Activated CD8-positive, alpha-beta memory T cell treated with anti-CD3 and anti-CD28 coated beads, Interleukin-2, amount 10 ng/mL, durations not matched to agents 7 days and 5 days (primary cell): ENCODE data around the gene PLCB4. TPM values are rescaled to one million over a fixed set of nuclear protein-coding genes. Genes with fewer than 3 reads are reported as not detected.

Source experiments
- ATAC-seq: fragments of 150-1000 bp; cut with Tn5 transposase; one replicate; pipeline ENCODE4 v1.10.0; 2021; ENCODE audit warnings: moderate library complexity
- CTCF ChIA-PET: fragments of 350-600 bp; sonication (Branson Sonifier 250); formaldehyde crosslinking; loops from one replicate; lab custom pipeline; 2021; ENCODE audit warnings: antibody characterized with exemption; lab: Charles Lee
- DNase-seq: peaks from one replicate; pipeline ENCODE4 v3.0.0-alpha.2; 2020
- H3K27ac Mint-ChIP-seq: one replicate; pipeline ENCODE4 v1.8.0; 2021; ENCODE audit warnings: mild to moderate bottlenecking, mixed read lengths
- H3K27me3 Mint-ChIP-seq: one replicate; pipeline ENCODE4 v1.8.0; 2021; ENCODE audit warnings: mixed read lengths
- H3K36me3 Mint-ChIP-seq: one replicate; pipeline ENCODE4 v1.8.0; 2021; ENCODE audit warnings: mild to moderate bottlenecking, mixed read lengths
- H3K4me1 Mint-ChIP-seq: one replicate; pipeline ENCODE4 v1.8.0; 2021; ENCODE audit warnings: mixed read lengths
- H3K4me3 Mint-ChIP-seq: one replicate; pipeline ENCODE4 v1.8.0; 2021; ENCODE audit warnings: mild to moderate bottlenecking, moderate library complexity, mixed read lengths
- H3K9me3 Mint-ChIP-seq: one replicate; pipeline ENCODE4 v1.8.0; 2022; ENCODE audit warnings: low read depth, mixed read lengths
- total RNA-seq, 2 experiments: library from RNA; stranded (reverse); gene quantifications; one replicate each; pipeline ENCODE4 v1.2.3, GENCODE V29; 2021

Gene PLCB4
- total RNA-seq, 2 experiments from 2014 or later = not detected

GRCh38 chr20:9163251-9163650 is 94.4 kb downstream of the PLCB4 start:
- H3K27ac Mint-ChIP-seq = no peak overlapping the region
- CTCF ChIA-PET = no interaction called here
- no peaks in the 10 kb centered on the region for H3K27me3 Mint-ChIP-seq
- H3K9me3 Mint-ChIP-seq = no peaks in the 10 kb centered on the region
- no peak overlapping the region for H3K4me3 Mint-ChIP-seq
- DNase-seq (no peak), ATAC-seq (no peak)
- H3K36me3 Mint-ChIP-seq = no peaks in the 10 kb centered on the region
- no peaks in the 10 kb centered on the region for H3K4me1 Mint-ChIP-seq

GRCh38 chr20:9163995-9164394 is 95.1 kb downstream of the PLCB4 start:
- no peak for DNase-seq
- CTCF ChIA-PET = no interaction called here
- Mint-ChIP-seq H3K27me3 (no peaks in the 10 kb centered on the region), H3K4me1 (no peaks in the 10 kb centered on the region), H3K9me3 (no peaks in the 10 kb centered on the region), H3K27ac (no peak overlapping the region), H3K4me3 (no peak overlapping the region), H3K36me3 (no peaks in the 10 kb centered on the region)
- no peak for ATAC-seq

DNA sequence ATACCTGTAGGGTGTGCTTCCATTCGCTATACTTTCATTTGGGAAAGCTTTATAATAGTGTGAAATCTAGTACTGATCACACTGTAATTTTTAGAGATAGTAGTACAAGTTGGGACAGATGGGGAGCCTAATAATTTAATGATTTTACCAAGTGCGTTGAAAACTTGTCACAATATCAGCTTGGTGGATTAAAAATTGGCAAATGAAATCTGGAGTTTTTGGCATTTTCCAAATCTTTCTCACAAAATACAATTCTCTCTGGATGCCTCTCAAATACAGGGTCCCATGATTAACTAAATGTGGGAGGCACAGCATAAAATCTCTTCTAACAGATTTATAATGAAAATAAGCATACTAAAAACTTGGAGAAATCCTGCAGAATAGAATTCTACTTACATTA is 96.4 kb downstream of the PLCB4 start:
- ATAC-seq (no peak), DNase-seq (no peak)
- Mint-ChIP-seq H3K9me3 (no peaks in the 10 kb centered on the region), H3K4me3 (no peak overlapping the region), H3K27ac (no peak overlapping the region), H3K36me3 (no peaks in the 10 kb centered on the region), H3K4me1 (no peaks in the 10 kb centered on the region), H3K27me3 (no peaks in the 10 kb centered on the region)
- CTCF ChIA-PET = no interaction called here

DNA sequence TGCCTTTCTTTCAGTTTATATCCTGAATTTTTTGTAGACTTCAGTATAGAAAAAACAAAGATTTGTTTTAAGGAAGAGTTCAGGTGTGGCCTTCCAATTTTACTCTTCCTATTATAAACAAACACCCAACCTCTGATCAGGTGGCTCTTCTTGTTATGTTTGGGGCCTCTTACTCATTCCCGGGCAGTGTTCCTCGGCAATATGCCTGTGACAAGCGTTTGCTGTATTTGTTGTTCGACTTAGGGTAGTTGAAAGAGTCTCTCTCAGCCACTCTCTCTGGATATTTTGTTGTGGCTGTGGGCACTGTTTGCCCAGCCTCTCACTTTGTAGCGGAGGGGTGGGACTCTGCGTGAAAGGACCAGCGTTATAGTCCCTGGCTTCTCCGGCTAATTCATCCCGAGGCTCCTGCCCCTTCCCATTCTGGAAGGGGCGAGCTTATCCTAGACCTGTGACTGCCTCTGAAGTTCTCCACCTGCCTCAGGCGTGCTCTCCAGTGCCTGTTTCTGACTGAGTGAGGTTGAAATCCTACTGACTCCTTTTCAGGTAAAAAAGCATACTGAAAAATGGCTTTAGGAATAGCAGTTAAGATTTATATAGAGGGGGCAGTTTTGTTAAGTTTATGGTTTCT is 97.4 kb downstream of the PLCB4 start:
- H3K27ac Mint-ChIP-seq = no peak overlapping the region
- DNase-seq (no peak), ATAC-seq (no peak)
- H3K9me3 Mint-ChIP-seq = no peaks in the 10 kb centered on the region
- no peaks in the 10 kb centered on the region for H3K27me3 Mint-ChIP-seq
- H3K4me1 Mint-ChIP-seq = no peaks in the 10 kb centered on the region
- CTCF ChIA-PET = no interaction called here
- no peak overlapping the region for H3K4me3 Mint-ChIP-seq
- no peaks in the 10 kb centered on the region for H3K36me3 Mint-ChIP-seq

- DNase-seq = no peak
- Mint-ChIP-seq H3K27me3 (no peaks in the 10 kb centered on the region), H3K4me3 (no peak overlapping the region), H3K36me3 (no peaks in the 10 kb centered on the region), H3K27ac (no peak overlapping the region), H3K9me3 (peaks cover under 1% of the 10 kb centered on the region), H3K4me1 (no peaks in the 10 kb centered on the region)
- ATAC-seq = no peak
- CTCF ChIA-PET = no interaction called here
Measured at GRCh38 chr20:9169409-9169808, 100.5 kb downstream of the PLCB4 start.

GRCh38 chr20:9172851-9173250 is 104.0 kb downstream of the PLCB4 start:
- CTCF ChIA-PET = no interaction called here
- DNase-seq (no peak), ATAC-seq (no peak)
- H3K4me3 Mint-ChIP-seq = no peak overlapping the region
- H3K4me1 Mint-ChIP-seq = no peaks in the 10 kb centered on the region
- no peaks in the 10 kb centered on the region for H3K36me3 Mint-ChIP-seq
- H3K27ac Mint-ChIP-seq = no peak overlapping the region
- H3K27me3 Mint-ChIP-seq = no peaks in the 10 kb centered on the region
- H3K9me3 Mint-ChIP-seq = peaks cover 2% of the 10 kb centered on the region

DNA sequence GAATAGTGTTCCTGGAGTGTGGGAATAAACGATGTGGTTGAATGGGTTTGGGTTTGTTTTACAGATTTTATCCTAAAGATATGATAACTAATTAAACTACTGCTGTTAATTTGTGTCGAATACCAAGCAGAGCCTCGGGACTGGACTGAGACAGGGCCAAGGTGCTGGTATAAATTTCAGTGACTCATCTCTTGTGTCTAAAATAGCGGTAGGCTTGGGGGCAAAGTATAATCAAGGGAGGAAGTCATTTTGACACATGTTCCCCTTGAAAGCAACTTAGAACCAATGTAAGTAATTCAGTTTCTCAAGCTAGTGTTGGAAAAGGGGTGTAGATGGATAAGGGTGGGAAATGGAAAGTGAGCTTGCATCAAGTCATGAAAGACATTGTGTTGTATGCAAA is 108.4 kb downstream of the PLCB4 start:
- Mint-ChIP-seq H3K27me3 (no peaks in the 10 kb centered on the region), H3K9me3 (peaks cover 2% of the 10 kb centered on the region), H3K27ac (no peak overlapping the region), H3K36me3 (no peaks in the 10 kb centered on the region), H3K4me3 (no peak overlapping the region), H3K4me1 (no peaks in the 10 kb centered on the region)
- DNase-seq (no peak), ATAC-seq (no peak)
- CTCF ChIA-PET = no interaction called here

DNA sequence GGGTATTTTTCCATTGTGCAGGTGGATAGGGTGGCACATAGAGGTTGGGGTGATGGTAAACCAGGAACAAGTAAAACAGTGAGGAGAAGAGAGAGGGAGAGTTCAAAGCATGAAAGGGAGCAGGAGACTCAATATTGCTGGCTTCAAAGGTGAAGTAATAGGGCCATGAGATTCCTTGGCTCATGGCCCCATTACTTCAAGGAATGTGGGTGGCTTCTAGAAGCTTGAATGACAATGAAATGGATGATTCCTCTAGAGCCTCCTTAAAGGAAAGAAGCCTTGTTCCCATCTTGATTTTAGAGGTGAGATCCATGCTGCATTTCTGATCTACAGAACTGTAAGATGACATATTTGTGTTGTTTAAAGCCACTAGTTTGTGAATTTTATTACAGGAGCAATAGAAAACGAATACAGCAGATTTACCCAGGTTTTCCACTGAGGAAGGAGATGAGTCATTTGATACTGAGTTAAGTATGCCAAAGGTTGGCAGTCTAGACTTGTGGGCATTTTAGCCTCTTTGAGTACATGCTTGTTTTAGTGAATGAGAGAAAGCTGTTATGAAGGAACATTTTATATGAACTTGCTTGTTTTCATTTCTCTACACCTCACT is 110.4 kb downstream of the PLCB4 start:
- H3K27ac Mint-ChIP-seq = no peak overlapping the region
- CTCF ChIA-PET = no interaction called here
- H3K4me1 Mint-ChIP-seq = no peaks in the 10 kb centered on the region

DNA sequence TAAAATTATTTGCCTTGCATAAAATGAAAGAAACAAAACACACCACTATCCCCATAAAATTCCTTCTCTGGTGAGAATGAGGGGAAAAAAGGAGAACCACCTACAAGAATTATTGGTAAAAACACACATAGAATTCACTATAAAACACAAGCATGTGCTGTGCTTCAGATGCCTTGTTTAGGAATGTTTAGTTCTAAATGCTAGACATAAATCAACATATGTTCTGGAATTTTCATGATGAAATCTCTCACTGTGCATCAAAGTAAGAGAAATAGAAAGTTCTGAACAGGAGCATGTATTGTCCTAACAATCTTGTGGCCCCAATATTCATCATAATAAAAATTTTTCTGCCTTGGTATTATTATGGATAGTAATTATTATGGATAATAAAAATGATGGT is 111.0 kb downstream of the PLCB4 start:
- H3K4me3 Mint-ChIP-seq = no peak overlapping the region
- no peak for ATAC-seq
- no peaks in the 10 kb centered on the region for H3K36me3 Mint-ChIP-seq
- H3K27ac Mint-ChIP-seq = no peak overlapping the region
- no peaks in the 10 kb centered on the region for H3K4me1 Mint-ChIP-seq
- CTCF ChIA-PET = no interaction called here
- H3K9me3 Mint-ChIP-seq = no peaks in the 10 kb centered on the region
- no peaks in the 10 kb centered on the region for H3K27me3 Mint-ChIP-seq
- no peak for DNase-seq

More for the DNA sequence above, 110.4 kb downstream of the PLCB4 start:
- no peaks in the 10 kb centered on the region for H3K36me3 Mint-ChIP-seq
- DNase-seq (no peak), ATAC-seq (no peak)
- no peaks in the 10 kb centered on the region for H3K27me3 Mint-ChIP-seq
- peaks cover 2% of the 10 kb centered on the region for H3K9me3 Mint-ChIP-seq
- H3K4me3 Mint-ChIP-seq = no peak overlapping the region

DNA sequence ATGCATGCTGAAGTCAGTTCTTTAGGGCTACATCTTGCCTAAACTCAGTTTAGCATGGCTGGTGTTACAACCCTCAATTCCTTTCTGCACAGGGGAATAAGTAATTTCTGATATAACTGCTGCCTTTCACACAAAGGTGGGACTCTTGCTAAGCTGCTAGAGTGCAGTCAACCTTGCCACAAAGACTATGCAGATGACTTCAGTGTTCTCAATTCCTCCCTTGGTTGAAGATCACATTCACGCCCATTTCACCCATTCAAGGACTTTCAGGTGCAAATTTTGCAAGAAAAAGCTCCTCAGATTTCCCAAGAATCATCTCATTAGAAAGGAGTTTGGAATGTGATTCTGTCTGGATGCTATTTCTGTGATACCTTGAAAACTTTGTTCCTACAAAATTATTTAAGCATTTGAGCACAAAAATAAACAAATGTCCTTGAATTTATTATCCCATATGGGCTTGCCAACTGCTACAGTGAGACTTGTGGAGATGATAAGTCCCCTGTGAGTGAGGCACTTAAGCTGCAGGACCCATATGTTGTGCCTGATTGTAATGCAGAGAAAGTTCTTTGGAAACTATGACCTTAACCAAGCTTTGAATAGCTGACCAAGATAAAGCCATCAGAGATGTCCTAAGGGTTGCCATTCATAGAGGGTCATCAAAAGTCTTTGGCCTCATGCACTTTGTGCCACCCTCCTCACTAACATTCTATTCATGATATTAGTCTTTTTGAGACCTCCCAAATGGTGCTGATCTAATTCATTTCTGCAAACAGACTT is 111.8 kb downstream of the PLCB4 start:
- ATAC-seq (no peak), DNase-seq (no peak)
- no peaks in the 10 kb centered on the region for H3K36me3 Mint-ChIP-seq
- no peaks in the 10 kb centered on the region for H3K27me3 Mint-ChIP-seq
- CTCF ChIA-PET = no interaction called here
- H3K9me3 Mint-ChIP-seq = peaks cover 1% of the 10 kb centered on the region
- H3K4me3 Mint-ChIP-seq = no peak overlapping the region
- no peak overlapping the region for H3K27ac Mint-ChIP-seq
- H3K4me1 Mint-ChIP-seq = no peaks in the 10 kb centered on the region

- no peak overlapping the region for H3K27ac Mint-ChIP-seq
- CTCF ChIA-PET = no interaction called here
- peaks cover 2% of the 10 kb centered on the region for H3K9me3 Mint-ChIP-seq
- ATAC-seq (no peak), DNase-seq (no peak)
- H3K36me3 Mint-ChIP-seq = no peaks in the 10 kb centered on the region
- no peak overlapping the region for H3K4me3 Mint-ChIP-seq
- no peaks in the 10 kb centered on the region for H3K27me3 Mint-ChIP-seq
- no peaks in the 10 kb centered on the region for H3K4me1 Mint-ChIP-seq
Measured at GRCh38 chr20:9185511-9185910, 116.6 kb downstream of the PLCB4 start.

- H3K36me3 Mint-ChIP-seq = no peaks in the 10 kb centered on the region
- no peak for ATAC-seq
- H3K27ac Mint-ChIP-seq = no peak overlapping the region
- no peak for DNase-seq
- no peaks in the 10 kb centered on the region for H3K4me1 Mint-ChIP-seq
- CTCF ChIA-PET = no interaction called here
- peaks cover 2% of the 10 kb centered on the region for H3K9me3 Mint-ChIP-seq
- no peak overlapping the region for H3K4me3 Mint-ChIP-seq
- no peaks in the 10 kb centered on the region for H3K27me3 Mint-ChIP-seq
Measured at GRCh38 chr20:9186396-9186795, 117.5 kb downstream of the PLCB4 start.

GRCh38 chr20:9195031-9195430 is 126.1 kb downstream of the PLCB4 start:
- no peaks in the 10 kb centered on the region for H3K27me3 Mint-ChIP-seq
- H3K4me3 Mint-ChIP-seq = no peak overlapping the region
- ATAC-seq (no peak), DNase-seq (no peak)
- no peaks in the 10 kb centered on the region for H3K4me1 Mint-ChIP-seq
- peaks cover 6% of the 10 kb centered on the region for H3K9me3 Mint-ChIP-seq
- no peaks in the 10 kb centered on the region for H3K36me3 Mint-ChIP-seq
- H3K27ac Mint-ChIP-seq = no peak overlapping the region
- CTCF ChIA-PET = no interaction called here

- Mint-ChIP-seq H3K9me3 (peaks cover 8% of the 10 kb centered on the region), H3K4me1 (no peaks in the 10 kb centered on the region), H3K27me3 (no peaks in the 10 kb centered on the region), H3K4me3 (no peak overlapping the region), H3K36me3 (no peaks in the 10 kb centered on the region), H3K27ac (no peak overlapping the region)
- CTCF ChIA-PET = no interaction called here
- no peak for DNase-seq
- no peak for ATAC-seq
Measured at GRCh38 chr20:9196110-9196509, 127.2 kb downstream of the PLCB4 start.
